IMR-90 (cell line): ENCODE results near the gene STX17. TPM values are rescaled to one million over a fixed set of nuclear protein-coding genes. Genes with fewer than 3 reads are reported as not detected.

Experiments used
- ATAC-seq: fragments of 200-7000 bp; cut with Tn5 transposase; 2 replicates; pipeline ENCODE4 v1.9.1; 2020; ENCODE audit warnings: low read depth, mild to moderate bottlenecking, moderate library complexity
- BruUV-seq: library from RNA; stranded (reverse); fragments of 400-500 nt; replicated peaks from 2 replicates; lab custom pipeline; 2021; lab: Mats Ljungman, UMichigan
- CTCF ChIA-PET: fragments of 300-600 bp; formaldehyde crosslinking; extraction: SDS; loops from one replicate; lab custom pipeline; 2021; ENCODE audit warnings: antibody characterized with exemption; lab: Yijun Ruan, JAX
- POLR2A ChIA-PET: fragments of 300-600 bp; sonication (Branson Sonifier 250); formaldehyde crosslinking; loops from one replicate; lab custom pipeline; 2022; ENCODE audit warnings: antibody characterized with exemption; ENCODE audit not compliant: unreplicated experiment; lab: Charles Lee
- DNase-seq: peaks from one replicate; pipeline ENCODE4 v3.0.0; 2013
- H2AFZ ChIP-seq: replicated peaks from 2 replicates; pipeline ENCODE3; 2013; ENCODE audit warnings: low read length, mild to moderate bottlenecking; ENCODE audit not compliant: poor library complexity
- H2AK5ac ChIP-seq: 2 replicates; pipeline ENCODE4 v1.6.1; 2013; ENCODE audit warnings: low read depth, low read length, inconsistent platforms
- H2AK9ac ChIP-seq: replicated peaks from 2 replicates; pipeline ENCODE3; 2013; ENCODE audit warnings: mild to moderate bottlenecking, low read depth, low read length, moderate library complexity; ENCODE audit not compliant: poor library complexity
- H2BK120ac ChIP-seq: 2 replicates; pipeline ENCODE4 v1.6.1; 2013; ENCODE audit warnings: low read depth, low read length, inconsistent platforms
- H2BK15ac ChIP-seq: 3 replicates; pipeline ENCODE4 v1.6.1; 2013; ENCODE audit warnings: low read depth, low read length, inconsistent platforms
- H2BK20ac ChIP-seq: 2 replicates; pipeline ENCODE4 v1.6.1; 2013; ENCODE audit warnings: low read depth, mild to moderate bottlenecking, inconsistent platforms, low read length, moderate library complexity
- H2BK5ac ChIP-seq: 2 replicates; pipeline ENCODE4 v1.6.1; 2013; ENCODE audit warnings: mild to moderate bottlenecking, low read depth, low read length, inconsistent platforms; ENCODE audit not compliant: poor library complexity, severe bottlenecking
- H3K14ac ChIP-seq: replicated peaks from 2 replicates; pipeline ENCODE4 v1.6.1; 2013; ENCODE audit warnings: low read depth, low read length, inconsistent platforms
- H3K18ac ChIP-seq: 2 replicates; pipeline ENCODE4 v1.6.1; 2013; ENCODE audit warnings: low read depth, low read length, control low read depth
- H3K23ac ChIP-seq: 2 replicates; pipeline ENCODE4 v1.6.1; 2013; ENCODE audit warnings: low read depth, low read length, inconsistent platforms
- H3K27ac ChIP-seq: 2 replicates; pipeline ENCODE4 v1.5.1; 2013; ENCODE audit warnings: mild to moderate bottlenecking, control low read depth, low read length; ENCODE audit not compliant: insufficient read depth
- H3K27me3 ChIP-seq: 2 replicates; pipeline ENCODE4 v1.6.1; 2013; ENCODE audit warnings: low read length; ENCODE audit not compliant: control insufficient read depth, insufficient read depth
- H3K36me3 ChIP-seq: 2 replicates; pipeline ENCODE4 v1.6.1; 2013; ENCODE audit warnings: low read length, mixed read lengths; ENCODE audit not compliant: control insufficient read depth, insufficient read depth
- H3K4ac ChIP-seq: 2 replicates; pipeline ENCODE4 v1.6.1; 2013; ENCODE audit warnings: low read depth, low read length, inconsistent platforms
- H3K4me1 ChIP-seq: 2 replicates; pipeline ENCODE4 v1.6.1; 2013; ENCODE audit warnings: low read length, mixed read lengths; ENCODE audit not compliant: control insufficient read depth, insufficient read depth
- H3K4me2 ChIP-seq: 2 replicates; pipeline ENCODE4 v1.6.1; 2013; ENCODE audit warnings: low read depth, mild to moderate bottlenecking, control low read depth, low read length, moderate library complexity
- H3K4me3 ChIP-seq: 2 replicates; pipeline ENCODE4 v1.5.1; 2013; ENCODE audit warnings: low read depth, mild to moderate bottlenecking, control low read depth, low read length, moderate library complexity; ENCODE audit not compliant: insufficient read depth
- H3K56ac ChIP-seq: 2 replicates; pipeline ENCODE4 v1.6.1; 2013; ENCODE audit warnings: low read length, inconsistent platforms; ENCODE audit not compliant: insufficient read depth; ENCODE audit errors: extremely low read depth
- H3K79me1 ChIP-seq, 2 experiments: 2 replicates each; pipeline ENCODE4 v1.6.1; 2013; ENCODE audit warnings: low read length in 2 of 2, inconsistent platforms in 1 of 2, low read depth in 1 of 2
- H3K9ac ChIP-seq: 2 replicates; pipeline ENCODE4 v1.6.1; 2013; ENCODE audit warnings: low read depth, low read length, control low read depth
- H3K9me1 ChIP-seq: 2 replicates; pipeline ENCODE4 v1.6.1; 2013; ENCODE audit warnings: low read length, inconsistent platforms; ENCODE audit not compliant: insufficient read depth
- H3K9me3 ChIP-seq: 2 replicates; pipeline ENCODE4 v1.6.1; 2013; ENCODE audit warnings: low read length; ENCODE audit not compliant: control insufficient read depth, insufficient read depth
- H4K20me1 ChIP-seq: 2 replicates; pipeline ENCODE4 v1.6.1; 2013; ENCODE audit warnings: low read length, inconsistent platforms; ENCODE audit not compliant: insufficient read depth
- H4K5ac ChIP-seq: 2 replicates; pipeline ENCODE4 v1.6.1; 2013; ENCODE audit warnings: mild to moderate bottlenecking, low read depth, low read length, control low read depth
- H4K8ac ChIP-seq, 2 experiments: 2 replicates each; pipeline ENCODE4 v1.6.1; 2013; ENCODE audit warnings: low read depth in 2 of 2, low read length in 2 of 2, control low read depth in 1 of 2, inconsistent platforms in 1 of 2
- H4K91ac ChIP-seq: 2 replicates; pipeline ENCODE4 v1.6.1; 2013; ENCODE audit warnings: low read depth, low read length, inconsistent platforms; ENCODE audit not compliant: insufficient read depth
- RCOR1 ChIP-seq: IDR thresholded peaks from 2 replicates; pipeline ENCODE4 v1.6.1; 2012; ENCODE audit warnings: mild to moderate bottlenecking, low read length, improper control_type of control experiment; ENCODE audit not compliant: insufficient replicate concordance
- WGBS, 2 experiments: methylation state at CpG; one replicate each; pipeline versions ENCODE4 v1.1.5 to v1.1.7; 2013; ENCODE audit warnings: missing lambda C conversion rate in 2 of 2; ENCODE audit not compliant: insufficient read length in 1 of 2; ENCODE audit errors: extremely low coverage in 2 of 2; 5-methylcytosine and 5-hydroxymethylcytosine counted together
- dilution Hi-C: fragments of 300-500 bp; cut with HindIII; formaldehyde crosslinking; loops from one replicate; pipeline ENCODE4 v1.14.3; 2018; ENCODE audit warnings: low sequenced_read_pairs; ENCODE audit not compliant: unreplicated experiment
- in situ Hi-C: fragments of 300-500 bp; cut with MboI; formaldehyde crosslinking; loops from 3 replicates; pipeline ENCODE4 v1.14.3; 2019; ENCODE audit warnings: low sequenced_read_pairs, inconsistent platforms, mixed read lengths
- intact Hi-C: fragments of 100-400 bp; cut with micrococcal nuclease; formaldehyde crosslinking; loops from 2 replicates; pipeline ENCODE4 v1.10.0; 2022
- polyA plus RNA-seq, 3 experiments: library from polyadenylated mRNA; depleted of rRNA; stranded (reverse); fragments of >200 nt; gene quantifications; 2 replicates each; pipeline ENCODE4 v1.2.3, GENCODE V29; 2012; ENCODE audit warnings: low replicate concordance in 1 of 3
- total RNA-seq: library from RNA; depleted of rRNA; stranded (reverse); fragments of >200 nt; gene quantifications from 2 replicates; pipeline ENCODE4 v1.2.3, GENCODE V29; 2012

STX17 gene
- total and polyA plus RNA-seq, 2 of the 4 experiments (the other 2 are of a cell fraction), result 6.2 to 11.7 TPM

DNA sequence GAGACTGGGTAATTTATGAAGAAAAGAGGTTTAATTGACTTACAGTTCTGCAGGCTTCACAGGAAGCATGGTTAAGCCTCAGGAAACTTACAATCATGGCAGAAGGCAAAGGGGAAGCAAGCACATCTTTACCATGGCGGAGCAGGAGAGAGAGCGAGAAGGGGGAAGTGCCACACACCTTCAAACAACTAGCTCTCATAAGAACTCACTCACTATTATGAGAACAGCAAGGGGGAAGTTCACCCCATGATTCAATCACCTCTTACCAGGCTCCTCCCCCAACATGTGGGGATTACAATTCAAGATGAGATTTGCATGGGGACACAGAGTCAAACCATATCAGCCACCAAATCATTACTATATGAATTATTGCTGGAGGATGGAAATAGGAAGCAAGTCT, 30.3 kb upstream of the STX17 start:
- Histone ChIP-seq H4K20me1 (peaks cover 4% of the 10 kb centered on the region; the same call in 1 of the 2 replicates), H3K27ac (no peak overlapping the region), H2AK5ac (no peak overlapping the region), H3K56ac (no peak overlapping the region), H2AK9ac (no peak overlapping the region), H3K36me3 (no peaks in the 10 kb centered on the region), H3K4ac (no peak overlapping the region), H3K4me1 (peaks cover 5% of the 10 kb centered on the region; the same call in 1 of the 2 replicates), H3K27me3 (no peaks in the 10 kb centered on the region; the same call in 1 of the 2 replicates), H3K18ac (no peak overlapping the region), H3K14ac (no peak overlapping the region), H3K4me3 (no peak overlapping the region), H4K5ac (no peak overlapping the region), H3K79me1 (no peaks in the 10 kb centered on the region), H2BK120ac (no peak overlapping the region), H2BK5ac (no peak overlapping the region), H3K9ac (no peak overlapping the region), H3K9me1 (0 out of 2 replicates have a peak, but pooled peaks cover 2% of the 10 kb centered on the region), H2BK20ac (no peak overlapping the region), H4K91ac (no peak overlapping the region), H4K8ac (no peak overlapping the region), H2BK15ac (no peak overlapping the region), H3K9me3 (no peaks in the 10 kb centered on the region), H3K4me2 (no peak overlapping the region), H3K23ac (no peak overlapping the region), H2AFZ (no peak overlapping the region)
- no peak for DNase-seq
- CTCF ChIA-PET, result no interaction called here
- in situ Hi-C loops (no loop called here), intact Hi-C loops (no loop called here), dilution Hi-C loops (no loop called here)
- ATAC-seq, result no peak
- POLR2A ChIA-PET, result no interaction called here
- BruUV-seq, result no TSS peak
- WGBS, 2 experiments, result no CpG with 5 or more reads among the region's 2 CpGs
- TF ChIP-seq RCOR1, result no peak
